Adrenal gland (tissue), 5 donors: ENCODE results near the gene SLC9A2.

Experiments
- POLR2A ChIP-seq, 2 donors: fragments of 450-650 bp; IDR thresholded peaks; one replicate each; pipeline ENCODE4 v1.6.1; 2017; ENCODE audit warnings: antibody characterized with exemption in 2 of 2, mild to moderate bottlenecking in 2 of 2, moderate library complexity in 1 of 2
- TF ChIP-seq, protein P1 (sequence below), 6 experiments: fragments of 450-650 bp in 4 of 6; fragments of 200-600 bp in 2 of 6; sonication (generic) in 1 of 6; IDR thresholded peaks; 1 replicate in 5 of 6; 2 replicates in 1 of 6; pipeline versions ENCODE4 v1.5.1 to v1.8.0; 2016 to 2021; ENCODE audit warnings: antibody characterized with exemption in 6 of 6, mild to moderate bottlenecking in 2 of 6, moderate library complexity in 1 of 6
- donor health status: DM: no; HTN: no; CAD: no.

DNA sequence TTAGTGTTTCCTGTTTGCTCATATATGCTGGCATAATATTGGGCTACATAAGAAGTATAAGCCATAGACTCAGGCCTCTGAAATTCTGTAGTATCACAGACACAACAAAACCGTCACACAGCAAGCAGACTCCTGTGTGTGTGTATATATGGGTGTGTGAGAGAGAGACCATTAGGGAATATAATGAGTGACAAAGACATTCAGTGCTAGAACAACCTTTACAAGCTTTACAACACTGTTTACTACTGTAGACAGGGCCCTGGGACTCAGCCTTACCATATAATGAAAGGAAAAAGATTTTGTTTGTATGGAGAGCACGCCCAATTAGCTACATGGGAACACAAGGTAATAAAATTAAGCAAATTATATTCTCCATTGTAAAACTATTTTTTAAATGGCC lies 77.1 kb downstream of the SLC9A2 start:
- TF ChIP-seq, protein P1, sequence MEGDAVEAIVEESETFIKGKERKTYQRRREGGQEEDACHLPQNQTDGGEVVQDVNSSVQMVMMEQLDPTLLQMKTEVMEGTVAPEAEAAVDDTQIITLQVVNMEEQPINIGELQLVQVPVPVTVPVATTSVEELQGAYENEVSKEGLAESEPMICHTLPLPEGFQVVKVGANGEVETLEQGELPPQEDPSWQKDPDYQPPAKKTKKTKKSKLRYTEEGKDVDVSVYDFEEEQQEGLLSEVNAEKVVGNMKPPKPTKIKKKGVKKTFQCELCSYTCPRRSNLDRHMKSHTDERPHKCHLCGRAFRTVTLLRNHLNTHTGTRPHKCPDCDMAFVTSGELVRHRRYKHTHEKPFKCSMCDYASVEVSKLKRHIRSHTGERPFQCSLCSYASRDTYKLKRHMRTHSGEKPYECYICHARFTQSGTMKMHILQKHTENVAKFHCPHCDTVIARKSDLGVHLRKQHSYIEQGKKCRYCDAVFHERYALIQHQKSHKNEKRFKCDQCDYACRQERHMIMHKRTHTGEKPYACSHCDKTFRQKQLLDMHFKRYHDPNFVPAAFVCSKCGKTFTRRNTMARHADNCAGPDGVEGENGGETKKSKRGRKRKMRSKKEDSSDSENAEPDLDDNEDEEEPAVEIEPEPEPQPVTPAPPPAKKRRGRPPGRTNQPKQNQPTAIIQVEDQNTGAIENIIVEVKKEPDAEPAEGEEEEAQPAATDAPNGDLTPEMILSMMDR (IDR thresholded peaks at IDR 0.05), result no peak
- no peak for TF ChIP-seq POLR2A (IDR thresholded peaks at IDR 0.05)
